ENCODE data around the gene SDC1. TPM values are rescaled to one million over a fixed set of nuclear protein-coding genes. Genes with fewer than 3 reads are reported as not detected.

The SDC1 gene
- total RNA-seq, 4 donors from 2014 or later = 25.6 to 343 (median 197) TPM

- Histone ChIP-seq H3K36me3 (no peaks in the 10 kb centered on the region), H3K4me3 (peak overlapping the region in 1 of 4 donors; percentile 89), H3K27ac (peak overlapping the region in 3 of 4 donors; percentile 79 to 100 (median 94)), H3K27me3 (no peaks in the 10 kb centered on the region), H3K4me1 (peaks cover 0 to 39% (median 11%) of the 10 kb centered on the region in 4 donors), H3K9me3 (no peaks in the 10 kb centered on the region)
- DNase-seq = no peak
- no peak for TF ChIP-seq POLR2A (IDR thresholded peaks at IDR 0.05)
- TF ChIP-seq CTCF (IDR thresholded peaks at IDR 0.05) = no peak
Observed at GRCh38 chr2:20226152-20226545, 1.2 kb upstream of the SDC1 start.

- Histone ChIP-seq H3K27ac (peak overlapping the region in 3 of 4 donors; percentile 79 to 100 (median 94)), H3K36me3 (no peaks in the 10 kb centered on the region), H3K4me3 (peak overlapping the region; percentile 51 to 89 (median 72)), H3K27me3 (no peaks in the 10 kb centered on the region), H3K9me3 (no peaks in the 10 kb centered on the region), H3K4me1 (peaks cover 0 to 38% (median 11%) of the 10 kb centered on the region in 4 donors)
- TF ChIP-seq POLR2A (IDR thresholded peaks at IDR 0.05) = peak; percentile 45 to 49
- peak in 4 of 6 experiments; percentile 18 to 82 (median 70) for TF ChIP-seq CTCF (IDR thresholded peaks at IDR 0.05)
- peak in 2 of 3 donors; percentile 89 to 92 for DNase-seq
Observed at GRCh38 chr2:20225294-20226151, 593 bp upstream of the SDC1 start.

DNA sequence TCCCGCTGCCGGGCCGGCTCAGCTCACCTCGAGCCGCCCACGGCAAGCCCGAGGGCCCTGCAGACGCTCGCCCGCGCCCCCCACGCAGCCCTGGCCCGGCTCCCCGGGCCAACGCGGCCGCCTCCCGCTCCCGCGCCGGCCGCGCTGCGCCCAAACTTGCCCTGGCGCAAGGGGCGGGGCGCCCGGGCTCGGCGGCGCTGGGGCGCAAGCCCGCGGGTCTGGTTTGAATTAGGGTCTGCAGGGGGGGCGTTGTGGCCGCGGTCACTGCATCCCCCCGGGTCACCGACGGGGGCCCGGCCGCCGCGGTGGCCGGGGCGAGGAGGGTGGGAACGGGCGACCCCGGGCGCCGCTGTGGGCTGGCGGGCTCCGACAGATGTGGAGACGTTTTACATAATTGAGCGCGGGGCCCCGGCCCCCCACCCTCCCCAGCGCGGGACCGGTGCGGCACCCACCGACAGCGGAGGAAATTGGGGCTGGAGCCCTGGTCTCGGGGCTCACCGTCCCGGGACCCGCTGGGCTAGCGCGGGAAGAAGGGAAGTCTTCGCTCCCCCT, 690 bp downstream of the SDC1 start:
- Histone ChIP-seq H3K27ac (peak overlapping the region; percentile 46 to 100 (median 86)), H3K27me3 (no peaks in the 10 kb centered on the region), H3K36me3 (no peaks in the 10 kb centered on the region), H3K4me3 (peak overlapping the region; percentile 51 to 89 (median 72)), H3K4me1 (peaks cover 0 to 43% (median 11%) of the 10 kb centered on the region in 4 donors), H3K9me3 (no peaks in the 10 kb centered on the region)
- no peak for DNase-seq
- TF ChIP-seq CTCF (IDR thresholded peaks at IDR 0.05) (no peak), POLR2A (IDR thresholded peaks at IDR 0.05) (no peak)

DNA sequence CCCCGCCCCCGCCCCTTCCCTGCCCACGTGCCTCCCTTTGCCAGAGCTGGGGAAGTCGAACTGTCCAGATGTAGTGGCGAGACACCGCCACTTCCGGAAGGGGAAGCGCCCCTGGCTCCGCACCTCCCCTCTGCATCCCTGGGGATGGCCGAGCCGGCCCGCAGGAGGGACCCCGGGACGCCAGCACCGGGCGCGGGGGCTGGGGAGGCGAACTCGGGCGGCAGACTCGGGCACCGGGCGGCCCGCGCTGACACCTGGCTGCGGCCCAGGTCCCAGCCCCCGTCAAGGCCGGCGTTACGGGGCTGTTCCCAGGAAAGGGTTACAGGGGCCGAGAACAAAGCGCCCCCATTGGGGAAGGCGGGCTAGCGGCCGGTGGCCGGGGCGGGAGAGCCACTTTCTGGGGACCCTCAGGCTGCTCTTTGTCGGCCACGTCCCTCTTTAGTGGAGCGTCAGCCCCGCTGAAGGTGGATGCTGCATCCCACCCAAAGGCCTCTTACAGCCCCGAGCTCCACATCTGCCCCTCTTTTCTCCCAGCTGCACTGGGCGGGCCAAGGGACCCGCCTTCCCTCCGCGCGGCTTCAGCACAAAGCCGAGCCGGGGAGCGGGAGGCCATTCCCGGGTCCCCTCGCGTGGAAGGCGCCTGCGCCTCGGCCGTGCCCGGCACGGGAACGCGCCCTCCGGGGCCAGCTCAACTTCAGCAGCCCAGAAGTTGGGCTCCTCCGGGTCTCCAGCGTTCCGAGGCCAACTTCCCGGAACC, 1.3 kb downstream of the SDC1 start:
- H3K4me1 ChIP-seq = peaks cover 0 to 46% (median 11%) of the 10 kb centered on the region in 4 donors
- no peaks in the 10 kb centered on the region for H3K27me3 ChIP-seq
- H3K27ac ChIP-seq = peak overlapping the region; percentile 46 to 100 (median 86)
- H3K36me3 ChIP-seq = no peaks in the 10 kb centered on the region
- H3K4me3 ChIP-seq = peak overlapping the region; percentile 51 to 89 (median 72)
- TF ChIP-seq POLR2A (IDR thresholded peaks at IDR 0.05) (peak in 1 of 2 donors; percentile 13), CTCF (IDR thresholded peaks at IDR 0.05) (peak in 1 of 6 experiments; percentile 24)
- DNase-seq = peak in 1 of 3 donors; percentile 69
- H3K9me3 ChIP-seq = no peaks in the 10 kb centered on the region

DNA sequence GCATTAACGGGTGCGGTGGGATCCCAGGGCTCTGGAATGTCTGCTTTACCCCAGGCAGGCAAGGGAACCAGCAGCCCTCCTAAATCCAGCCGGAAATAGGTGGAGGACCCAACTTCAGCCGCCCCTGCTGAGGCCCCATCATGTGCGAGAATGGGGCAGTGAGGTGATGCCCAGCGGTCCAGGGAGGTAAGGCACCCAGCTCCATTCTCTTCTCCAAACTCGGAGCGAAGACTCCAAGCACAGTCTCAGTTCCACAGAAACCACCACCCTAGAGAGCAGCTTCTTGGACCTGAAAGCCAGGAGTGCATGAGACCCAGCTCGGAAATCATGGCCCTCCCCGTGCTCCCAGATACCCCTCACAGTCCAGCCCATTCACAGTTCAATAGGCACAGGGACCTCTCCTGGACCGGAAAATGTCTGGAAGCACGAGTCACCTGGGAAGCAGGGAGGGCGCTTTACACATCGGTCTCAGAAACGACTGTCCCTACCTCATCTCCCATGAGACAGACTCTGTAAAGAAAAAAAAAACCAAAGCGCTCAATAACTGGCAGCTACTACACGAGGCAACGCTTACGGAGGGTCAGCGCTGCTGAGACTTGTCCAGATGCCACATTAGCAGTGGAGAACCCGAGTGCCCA, 2.0 kb downstream of the SDC1 start:
- peak overlapping the region; percentile 51 to 89 (median 72) for H3K4me3 ChIP-seq
- no peaks in the 10 kb centered on the region for H3K27me3 ChIP-seq
- H3K27ac ChIP-seq = peak overlapping the region in 3 of 4 donors; percentile 79 to 100 (median 94)
- TF ChIP-seq CTCF (IDR thresholded peaks at IDR 0.05) = peak in 1 of 6 experiments; percentile 9
- no peak for TF ChIP-seq POLR2A (IDR thresholded peaks at IDR 0.05)
- peaks cover 0 to 46% (median 11%) of the 10 kb centered on the region in 4 donors for H3K4me1 ChIP-seq
- no peak for DNase-seq
- no peaks in the 10 kb centered on the region for H3K36me3 ChIP-seq
- no peaks in the 10 kb centered on the region for H3K9me3 ChIP-seq
